Measurements from ENCODE around the gene PRPS2. TPM values are rescaled to one million over a fixed set of nuclear protein-coding genes. Genes with fewer than 3 reads are reported as not detected.

The PRPS2 gene
- polyA plus RNA-seq, 1 of the 3 experiments (the other 2 are of a cell fraction) = 11.1 TPM

DNA sequence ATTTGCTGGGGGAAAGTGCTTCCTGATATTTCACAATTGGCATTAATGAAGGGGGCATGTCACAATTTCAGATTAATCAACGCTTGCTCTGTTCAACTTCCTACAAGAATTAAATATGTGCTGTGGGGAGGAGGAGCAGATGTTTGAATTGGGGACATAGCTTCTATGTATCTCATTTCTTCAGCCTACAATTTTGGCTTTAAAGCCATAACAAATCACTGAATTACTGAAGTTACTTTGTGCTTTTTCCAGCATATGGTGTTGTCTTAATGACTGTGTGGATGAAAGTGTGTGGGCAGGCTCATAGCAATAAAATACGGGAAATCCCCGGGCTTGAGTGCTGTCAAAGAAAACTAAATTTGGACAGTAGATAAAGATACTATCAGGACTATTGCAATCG is 76.5 kb downstream of the PRPS2 start:
- WGBS (ENCODE audit: low lambda C conversion rate) = 19% methylated on average over 4 of the region's 4 CpGs
- ChIA-PET POLR2A (no interaction called here), CTCF (no interaction called here)
- Histone ChIP-seq H3K9me2 (no peaks in the 10 kb centered on the region), H3K27me3 (ENCODE audit: insufficient read depth) (no peaks in the 10 kb centered on the region), H2AFZ (ENCODE audit: low read depth) (no peak overlapping the region), H4K20me1 (ENCODE audit: insufficient read depth) (no peaks in the 10 kb centered on the region), H3K27ac (ENCODE audit: low read depth in 2 of 2, low read length in 1 of 2) (no peak overlapping the region), H3F3A (replicated peaks; ENCODE audit: insufficient read depth) (no peaks in the 10 kb centered on the region), H3K36me3 (replicated peaks in 1 of 2; ENCODE audit: control insufficient read depth in 1 of 2, insufficient read depth in 2 of 2, low read length in 1 of 2) (no peaks in the 10 kb centered on the region), H3K4me2 (no peak overlapping the region), H3K4me3 (ENCODE audit: low read depth in 2 of 2, low read length in 1 of 2) (no peak overlapping the region), H3K4me1 (ENCODE audit: control insufficient read depth in 1 of 2, insufficient read depth in 2 of 2, low read depth in 1 of 2, low read length in 1 of 2) (peaks cover 0 to 3% of the 10 kb centered on the region in 2 experiments; a peak in 1 of 4 replicates), H3K9me3 (no peaks in the 10 kb centered on the region), H3K9ac (no peak overlapping the region), H3K79me2 (ENCODE audit: insufficient read depth) (no peaks in the 10 kb centered on the region)
- no peak for DNase-seq
- TF ChIP-seq MAX (IDR thresholded peaks at IDR 0.05; ENCODE audit: low read depth) (no peak), RXRA (IDR thresholded peaks at IDR 0.05; ENCODE audit: borderline replicate concordance, low read depth) (no peak), NRF1 (IDR thresholded peaks at IDR 0.05; ENCODE audit: low read depth, low read length) (no peak), EZH2phosphoT487 (IDR thresholded peaks at IDR 0.05; ENCODE audit: borderline replicate concordance, low read depth) (no peak), SMC3 (IDR thresholded peaks at IDR 0.05; ENCODE audit: low read depth, low read length) (no peak), EP300 (IDR thresholded peaks at IDR 0.05; ENCODE audit: borderline replicate concordance in 1 of 2, low read depth in 1 of 2, low read length in 1 of 2) (no peak), FOXM1 (IDR thresholded peaks at IDR 0.05; ENCODE audit: low read depth) (no peak), RCOR1 (IDR thresholded peaks at IDR 0.05; ENCODE audit: low read length) (no peak), MEF2A (IDR thresholded peaks at IDR 0.05; ENCODE audit: borderline replicate concordance, low read depth) (no peak)
- TF ChIP-seq, protein P1, sequence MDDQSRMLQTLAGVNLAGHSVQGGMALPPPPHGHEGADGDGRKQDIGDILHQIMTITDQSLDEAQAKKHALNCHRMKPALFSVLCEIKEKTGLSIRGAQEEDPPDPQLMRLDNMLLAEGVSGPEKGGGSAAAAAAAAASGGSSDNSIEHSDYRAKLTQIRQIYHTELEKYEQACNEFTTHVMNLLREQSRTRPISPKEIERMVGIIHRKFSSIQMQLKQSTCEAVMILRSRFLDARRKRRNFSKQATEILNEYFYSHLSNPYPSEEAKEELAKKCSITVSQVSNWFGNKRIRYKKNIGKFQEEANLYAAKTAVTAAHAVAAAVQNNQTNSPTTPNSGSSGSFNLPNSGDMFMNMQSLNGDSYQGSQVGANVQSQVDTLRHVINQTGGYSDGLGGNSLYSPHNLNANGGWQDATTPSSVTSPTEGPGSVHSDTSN (IDR thresholded peaks at IDR 0.05) = no peak

- CTCF ChIA-PET = interaction anchor here (0.8 to 1.0 kb wide), 2 partner anchors 40 to 55 kb away, joined by 3 read pairs; no protein-coding TSS in a partner anchor
- no peak for DNase-seq
- no peaks in the 10 kb centered on the region for H3F3A ChIP-seq (replicated peaks; ENCODE audit: insufficient read depth)
- no peaks in the 10 kb centered on the region for H3K79me2 ChIP-seq (ENCODE audit: insufficient read depth)
- no peak overlapping the region for H3K4me3 ChIP-seq (ENCODE audit: low read depth in 2 of 2, low read length in 1 of 2)
- POLR2A ChIA-PET = no interaction called here
- no peak overlapping the region for H3K4me2 ChIP-seq
- TF ChIP-seq FOXJ3 (CRISPR knock-in tag; IDR thresholded peaks at IDR 0.05) (no peak), USF1 (IDR thresholded peaks at IDR 0.05; ENCODE audit: borderline replicate concordance, low read depth) (no peak), MXI1 (IDR thresholded peaks at IDR 0.05; ENCODE audit: low read depth, low read length) (no peak), MEF2A (IDR thresholded peaks at IDR 0.05; ENCODE audit: borderline replicate concordance, low read depth) (no peak), FOXM1 (IDR thresholded peaks at IDR 0.05; ENCODE audit: low read depth) (no peak), EZH2phosphoT487 (IDR thresholded peaks at IDR 0.05; ENCODE audit: borderline replicate concordance, low read depth) (no peak)
- TF ChIP-seq, protein P2, sequence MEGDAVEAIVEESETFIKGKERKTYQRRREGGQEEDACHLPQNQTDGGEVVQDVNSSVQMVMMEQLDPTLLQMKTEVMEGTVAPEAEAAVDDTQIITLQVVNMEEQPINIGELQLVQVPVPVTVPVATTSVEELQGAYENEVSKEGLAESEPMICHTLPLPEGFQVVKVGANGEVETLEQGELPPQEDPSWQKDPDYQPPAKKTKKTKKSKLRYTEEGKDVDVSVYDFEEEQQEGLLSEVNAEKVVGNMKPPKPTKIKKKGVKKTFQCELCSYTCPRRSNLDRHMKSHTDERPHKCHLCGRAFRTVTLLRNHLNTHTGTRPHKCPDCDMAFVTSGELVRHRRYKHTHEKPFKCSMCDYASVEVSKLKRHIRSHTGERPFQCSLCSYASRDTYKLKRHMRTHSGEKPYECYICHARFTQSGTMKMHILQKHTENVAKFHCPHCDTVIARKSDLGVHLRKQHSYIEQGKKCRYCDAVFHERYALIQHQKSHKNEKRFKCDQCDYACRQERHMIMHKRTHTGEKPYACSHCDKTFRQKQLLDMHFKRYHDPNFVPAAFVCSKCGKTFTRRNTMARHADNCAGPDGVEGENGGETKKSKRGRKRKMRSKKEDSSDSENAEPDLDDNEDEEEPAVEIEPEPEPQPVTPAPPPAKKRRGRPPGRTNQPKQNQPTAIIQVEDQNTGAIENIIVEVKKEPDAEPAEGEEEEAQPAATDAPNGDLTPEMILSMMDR (IDR thresholded peaks at IDR 0.05) = no peak
- H3K9me3 ChIP-seq = no peaks in the 10 kb centered on the region
- H2AFZ ChIP-seq (ENCODE audit: low read depth) = no peak overlapping the region
- no peaks in the 10 kb centered on the region for H4K20me1 ChIP-seq (ENCODE audit: insufficient read depth)
- no peaks in the 10 kb centered on the region for H3K27me3 ChIP-seq (ENCODE audit: insufficient read depth)
- no peak overlapping the region for H3K9ac ChIP-seq
- H3K27ac ChIP-seq (ENCODE audit: low read depth in 2 of 2, low read length in 1 of 2) = no peak overlapping the region
- H3K4me1 ChIP-seq (ENCODE audit: control insufficient read depth in 1 of 2, insufficient read depth in 2 of 2, low read depth in 1 of 2, low read length in 1 of 2) = peaks cover 0 to 3% of the 10 kb centered on the region in 2 experiments; a peak in 1 of 4 replicates
- no peaks in the 10 kb centered on the region for H3K9me2 ChIP-seq
- H3K36me3 ChIP-seq (replicated peaks in 1 of 2; ENCODE audit: control insufficient read depth in 1 of 2, insufficient read depth in 2 of 2, low read length in 1 of 2) = no peaks in the 10 kb centered on the region
- WGBS (ENCODE audit: low lambda C conversion rate) = 34% methylated on average over 4 of the region's 4 CpGs
Observed at GRCh38 chrX:12868747-12869146, 77.5 kb downstream of the PRPS2 start.
